Renal pelvis (tissue), 4 donors: ENCODE measurements around the gene NHERF1. TPM values are rescaled to one million over a fixed set of nuclear protein-coding genes. Genes with fewer than 3 reads are reported as not detected.

ENCODE experiments used
- DNase-seq: peaks from one replicate; pipeline ENCODE4 v3.0.0-alpha.2; 2013
- polyA plus RNA-seq, 3 donors: library from polyadenylated mRNA; unstranded; fragments of 120-200 nt; gene quantifications; one replicate each; pipeline ENCODE4 v1.2.1, GENCODE V29; 2013; ENCODE audit not compliant: insufficient read length in 3 of 3

The NHERF1 gene
- polyA plus RNA-seq, 3 donors, result 194 to 219 (median 196) TPM

DNA sequence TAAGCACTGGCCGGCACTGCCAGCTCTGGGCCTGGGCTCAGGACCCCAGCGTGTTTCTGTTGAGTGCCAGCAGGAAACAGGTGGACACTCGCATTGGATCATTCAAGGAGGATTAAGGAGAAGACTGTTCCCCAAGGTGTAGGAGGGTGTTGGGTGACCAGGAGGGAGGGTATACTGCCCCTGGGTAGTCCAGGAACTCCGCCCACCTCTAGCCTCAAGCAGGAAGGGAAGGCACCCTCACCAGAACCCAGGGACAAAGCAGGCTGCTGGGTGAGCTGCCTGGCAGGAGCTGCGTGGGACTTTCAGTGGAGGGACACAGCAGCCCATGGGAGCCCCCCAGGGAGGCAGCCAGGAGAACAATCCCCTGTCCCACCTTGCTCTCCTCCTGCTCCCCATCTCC is 19.1 kb upstream of the NHERF1 start:
- DNase-seq, result no peak

DNA sequence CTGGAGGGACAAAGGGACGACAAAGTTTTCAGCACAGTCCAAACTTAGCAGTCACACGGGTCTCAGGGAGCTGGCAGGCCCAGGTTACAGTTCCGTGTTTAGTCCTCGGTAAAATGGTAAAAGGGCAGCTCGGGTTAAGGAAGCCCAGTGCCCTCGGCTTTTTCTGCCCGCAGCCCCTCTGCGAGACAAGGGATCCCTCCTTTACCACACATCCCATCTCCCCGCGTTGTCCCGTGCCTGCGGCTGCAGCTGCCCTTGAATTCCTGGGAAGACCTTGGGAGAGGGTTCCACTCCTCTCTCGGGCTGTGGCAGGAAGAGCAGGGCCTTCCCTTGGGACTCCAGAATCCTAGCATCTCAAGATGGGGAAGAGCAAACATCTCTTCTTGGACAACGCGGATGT is 18.6 kb upstream of the NHERF1 start:
- DNase-seq, result no peak

DNA sequence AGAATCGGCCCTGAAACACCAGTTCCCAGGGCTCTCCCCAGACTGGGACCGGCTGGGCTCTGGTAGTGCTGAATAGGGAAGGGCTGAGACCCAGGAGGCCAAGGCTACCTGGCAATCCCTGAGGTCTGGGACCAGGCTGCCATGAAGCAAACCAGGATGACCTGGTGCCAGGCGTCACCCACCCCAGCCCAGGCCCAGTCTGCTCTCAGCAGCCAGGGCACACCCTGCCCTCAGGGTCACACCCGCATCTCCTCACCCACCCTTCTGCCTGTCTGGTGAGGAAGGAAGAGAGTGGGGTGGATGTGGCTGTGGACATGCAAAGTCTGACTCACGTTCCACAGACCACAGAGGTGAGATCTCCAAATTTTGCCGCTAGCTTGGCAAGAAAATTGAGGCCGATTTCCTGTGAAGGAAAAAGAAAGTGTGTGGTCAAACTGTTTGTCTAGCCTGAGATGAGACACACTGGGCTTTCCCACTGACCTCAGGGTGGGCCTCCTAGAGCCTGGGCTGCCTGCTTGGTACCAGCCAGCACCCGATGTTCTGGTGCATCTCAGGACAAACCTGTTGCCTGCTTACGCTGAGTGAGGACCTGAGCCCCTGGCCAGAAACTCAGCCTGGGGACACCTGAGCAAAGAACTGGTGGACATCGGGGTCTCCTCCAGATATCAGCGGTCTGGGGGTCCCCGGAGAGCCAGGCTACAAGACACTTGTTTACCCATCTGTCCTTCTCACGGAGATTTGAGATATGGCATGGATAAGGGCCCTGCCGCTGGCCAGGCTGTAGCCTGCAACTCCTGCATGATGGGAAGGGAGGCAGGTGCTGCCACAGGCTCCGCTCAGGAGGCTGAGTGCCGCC is 17.7 kb upstream of the NHERF1 start:
- DNase-seq, result no peak

DNA sequence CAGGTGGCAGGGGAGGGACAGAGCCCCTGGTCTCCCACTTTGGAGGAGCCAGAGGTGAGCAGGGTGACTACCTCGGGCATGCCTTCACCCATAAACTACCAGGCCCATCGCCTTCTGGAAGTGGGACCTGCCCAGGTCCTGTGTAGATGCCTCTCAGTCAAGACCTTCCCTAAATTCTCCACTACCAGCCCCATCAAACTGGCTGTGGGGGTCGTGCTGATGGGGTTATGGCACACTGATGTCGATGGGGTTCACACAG is 17.2 kb upstream of the NHERF1 start:
- DNase-seq, result no peak

DNA sequence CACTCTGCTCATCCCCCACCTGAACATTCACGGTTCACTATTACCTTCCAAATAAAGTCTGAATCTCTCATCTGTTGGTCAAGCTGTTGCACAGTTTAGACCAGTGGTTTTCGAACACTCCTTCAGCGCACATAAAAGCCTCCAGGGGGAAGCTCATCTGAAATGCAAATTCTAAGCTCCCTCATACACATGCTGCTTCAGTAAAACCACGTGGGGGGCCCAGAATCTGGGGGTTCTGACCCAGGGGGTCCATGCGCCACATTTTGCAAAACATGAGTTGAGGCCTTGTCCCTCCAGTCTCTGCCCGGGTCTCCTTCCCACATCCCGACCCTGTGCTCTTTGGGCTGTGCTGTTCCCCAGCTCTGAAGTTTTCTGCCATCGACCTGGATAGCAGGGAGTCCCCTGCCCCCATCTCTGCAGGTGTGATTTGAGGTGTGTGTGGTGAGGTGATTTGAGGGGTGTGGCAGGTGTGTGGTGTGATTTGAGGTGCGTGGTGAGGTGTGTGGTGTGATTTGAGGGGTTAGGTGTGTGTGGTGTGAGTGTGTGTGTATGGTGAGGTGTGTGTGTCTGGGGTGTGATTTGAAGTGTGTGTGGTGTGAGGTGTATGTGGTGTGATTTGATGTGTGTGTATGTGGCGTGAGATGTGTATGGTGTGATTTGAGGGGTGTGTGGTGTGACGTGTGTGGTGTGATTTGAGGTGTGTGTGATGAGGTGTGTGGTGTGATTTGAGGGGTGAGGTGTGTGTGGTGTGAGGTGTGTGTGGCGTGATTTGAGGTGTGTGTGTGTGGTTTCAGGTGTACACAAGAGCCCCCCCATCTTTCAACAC is 16.2 kb upstream of the NHERF1 start:
- DNase-seq, result no peak

DNA sequence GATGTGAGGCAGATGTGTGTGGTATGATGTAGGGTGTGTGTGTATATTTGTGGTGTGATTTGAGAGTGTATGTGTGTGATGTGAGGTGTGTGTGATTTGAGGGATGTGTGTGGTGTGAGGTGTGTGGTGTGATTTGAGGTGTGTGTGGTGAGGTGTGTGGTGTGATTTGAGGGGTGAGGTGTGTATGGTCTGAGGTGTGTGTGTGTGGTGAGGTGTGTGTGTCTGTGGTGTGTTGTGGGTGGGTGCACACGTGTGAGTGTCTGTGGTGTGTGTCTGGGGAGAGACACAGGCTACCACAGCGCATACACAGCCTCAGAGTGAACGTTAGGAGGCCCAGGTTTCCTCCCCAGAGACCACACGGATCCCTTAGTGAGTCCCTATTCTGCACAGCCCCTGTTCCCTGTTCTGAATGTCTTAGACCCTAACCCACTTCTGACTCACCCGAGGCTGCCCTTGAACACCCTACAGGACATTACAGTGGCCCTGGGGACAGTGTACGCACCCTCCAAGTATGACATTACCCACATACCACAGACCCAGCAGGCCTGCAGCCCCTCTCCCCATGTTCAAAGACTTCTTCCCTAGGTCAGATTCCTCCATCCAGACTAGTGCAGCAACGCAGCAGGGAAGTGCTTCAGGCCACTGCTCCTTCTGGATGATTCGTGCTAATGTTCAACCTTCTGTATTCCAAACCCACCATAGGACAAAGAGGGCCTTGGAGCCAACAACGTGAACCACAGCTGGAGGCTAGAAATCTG is 14.9 kb upstream of the NHERF1 start:
- DNase-seq, result no peak

DNA sequence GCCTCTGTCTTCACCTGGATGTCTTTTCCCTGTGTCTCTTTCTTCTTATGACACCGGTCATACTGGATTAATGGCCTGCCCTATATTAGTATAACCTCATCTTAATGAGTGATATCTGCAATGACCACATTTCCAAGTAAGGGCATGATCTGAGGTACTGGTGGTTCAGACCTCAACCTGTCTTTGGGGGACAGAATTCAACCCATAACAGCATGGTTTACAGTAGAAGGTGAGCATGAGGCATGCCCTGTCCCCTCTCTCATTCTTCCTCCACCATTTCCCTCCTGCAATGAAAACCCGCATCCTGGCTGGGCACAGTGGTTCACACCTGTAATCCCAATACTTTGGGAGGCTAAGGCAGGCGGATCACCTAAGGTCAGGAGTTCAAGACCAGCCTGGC is 14.2 kb upstream of the NHERF1 start:
- DNase-seq, result no peak

DNA sequence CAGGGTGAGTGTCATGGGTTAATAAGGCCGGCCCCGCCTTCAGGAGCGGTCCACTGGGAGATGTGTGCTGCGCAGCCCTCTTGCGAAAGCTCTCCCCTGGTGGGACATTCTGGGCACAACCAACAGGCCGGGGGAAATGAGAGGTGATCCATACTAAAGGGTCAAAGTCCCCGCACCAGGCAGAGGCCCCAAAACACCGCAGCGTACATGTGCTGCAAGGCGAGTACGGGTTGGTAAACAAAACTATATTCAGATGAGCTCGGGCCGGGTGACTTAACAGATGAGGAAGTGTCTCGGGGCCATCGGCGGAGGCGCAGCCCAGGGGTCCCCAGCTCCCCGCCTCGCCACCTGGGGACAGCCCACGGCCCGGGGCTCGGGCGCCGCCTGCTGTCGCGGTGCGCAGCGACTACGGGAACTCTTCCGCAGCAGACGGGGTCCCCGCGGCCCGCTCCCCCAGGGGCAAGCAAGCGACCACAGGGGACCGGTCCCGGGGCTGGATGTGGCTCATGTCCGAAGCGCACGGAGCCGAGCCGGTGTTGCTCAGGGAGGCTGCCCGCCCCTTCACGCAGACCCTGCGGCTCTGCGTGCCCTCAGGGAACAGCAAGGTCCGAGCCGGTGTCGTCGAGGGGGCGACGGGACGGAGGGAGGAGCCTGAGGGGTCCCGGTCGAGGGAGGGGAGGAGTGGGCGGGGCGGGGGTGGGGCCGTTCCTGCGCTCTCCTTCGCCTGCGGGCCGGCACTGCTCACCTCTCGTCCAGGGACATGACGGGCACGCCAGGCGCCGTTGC is 11.7 kb upstream of the NHERF1 start, which contains the start of gene RAB37:
TSS of gene RAB37 (plus strand) at position 744 of the 786 bp plus-strand sequence. CDS start at position 761, 17 bp downstream.
- DNase-seq, result no peak

DNA sequence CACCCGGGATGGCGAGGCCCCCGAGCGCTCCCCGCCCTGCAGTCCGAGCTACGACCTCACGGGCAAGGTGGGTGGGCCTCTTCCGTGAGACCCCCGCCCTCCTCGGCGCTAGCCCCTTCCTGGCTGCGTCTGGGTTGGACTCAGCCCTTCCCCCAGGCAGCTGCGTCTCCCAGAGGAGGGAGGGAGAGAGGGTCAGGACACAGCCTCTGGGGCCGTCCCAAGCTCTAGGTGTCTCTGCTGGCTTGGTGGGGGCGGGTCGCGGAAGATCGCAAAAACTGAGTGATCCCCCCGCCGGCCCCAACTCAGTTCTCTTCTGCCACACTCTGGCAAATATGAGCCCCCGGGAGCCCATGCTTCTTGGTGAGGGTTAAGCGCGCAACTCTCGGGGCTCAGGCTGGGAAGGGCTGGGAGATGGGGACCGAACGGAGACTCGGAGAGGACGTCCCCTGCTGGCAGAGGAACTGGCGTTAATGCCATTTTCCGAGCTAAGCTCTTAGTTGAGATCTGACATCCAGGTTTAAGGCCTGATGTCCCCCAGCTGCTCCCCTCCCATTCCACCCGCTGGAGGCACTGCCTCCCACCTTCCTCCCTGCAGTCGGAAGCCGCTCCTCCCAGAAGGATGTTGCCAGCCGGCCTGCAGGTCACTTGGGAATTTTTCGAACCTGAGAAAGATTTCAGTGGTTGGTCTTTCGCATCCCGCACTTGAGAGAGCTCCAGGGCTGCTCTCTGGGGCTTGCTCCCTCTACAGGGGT is 11.0 kb upstream of the NHERF1 start:
- DNase-seq, result no peak

DNA sequence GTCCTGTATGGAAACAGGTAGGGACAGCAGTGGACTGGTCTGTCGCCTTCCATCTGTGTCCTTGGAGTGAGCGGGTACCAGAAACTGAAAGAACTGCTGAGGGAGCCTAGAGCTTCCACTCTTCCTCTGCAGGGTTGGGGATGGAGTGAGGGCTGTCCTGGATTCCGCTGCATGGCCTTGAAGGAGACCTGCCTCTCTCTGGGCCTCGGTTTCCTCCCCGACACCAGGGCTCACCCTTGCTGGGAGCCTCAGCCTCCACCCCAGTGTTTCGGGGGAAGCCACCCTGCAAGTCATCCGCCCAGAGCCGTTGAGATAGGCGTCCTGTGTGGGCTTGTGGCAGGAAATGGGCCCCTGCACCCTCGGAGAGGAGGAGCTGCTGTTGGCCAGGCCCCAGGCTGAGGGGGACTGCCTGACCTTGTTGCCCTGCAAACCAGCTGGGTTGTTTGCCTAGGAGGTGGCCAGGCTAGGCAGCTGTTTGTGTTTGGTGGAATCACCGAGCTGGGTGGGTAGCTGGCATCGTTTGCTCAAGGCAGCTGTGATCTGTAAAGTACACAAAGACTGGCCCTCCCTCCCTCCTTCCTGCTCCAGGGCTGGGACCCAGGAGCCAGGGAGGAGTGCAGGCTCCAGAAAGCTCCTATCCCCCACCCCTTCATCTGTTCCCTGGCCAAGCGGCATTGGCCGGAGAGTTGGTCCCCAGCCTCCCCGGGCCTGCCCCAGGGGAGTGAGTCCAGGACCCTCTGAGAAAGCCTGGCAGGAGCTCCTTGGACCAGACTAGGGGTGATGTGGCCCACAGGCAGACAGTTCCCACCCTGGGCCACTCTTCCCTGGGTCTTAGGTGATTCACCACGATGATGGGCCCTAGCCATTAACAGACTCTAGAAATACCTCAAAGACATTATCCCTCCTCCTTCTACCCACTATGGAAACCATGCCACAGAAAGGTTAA is 10.1 kb upstream of the NHERF1 start:
- no peak for DNase-seq

DNA sequence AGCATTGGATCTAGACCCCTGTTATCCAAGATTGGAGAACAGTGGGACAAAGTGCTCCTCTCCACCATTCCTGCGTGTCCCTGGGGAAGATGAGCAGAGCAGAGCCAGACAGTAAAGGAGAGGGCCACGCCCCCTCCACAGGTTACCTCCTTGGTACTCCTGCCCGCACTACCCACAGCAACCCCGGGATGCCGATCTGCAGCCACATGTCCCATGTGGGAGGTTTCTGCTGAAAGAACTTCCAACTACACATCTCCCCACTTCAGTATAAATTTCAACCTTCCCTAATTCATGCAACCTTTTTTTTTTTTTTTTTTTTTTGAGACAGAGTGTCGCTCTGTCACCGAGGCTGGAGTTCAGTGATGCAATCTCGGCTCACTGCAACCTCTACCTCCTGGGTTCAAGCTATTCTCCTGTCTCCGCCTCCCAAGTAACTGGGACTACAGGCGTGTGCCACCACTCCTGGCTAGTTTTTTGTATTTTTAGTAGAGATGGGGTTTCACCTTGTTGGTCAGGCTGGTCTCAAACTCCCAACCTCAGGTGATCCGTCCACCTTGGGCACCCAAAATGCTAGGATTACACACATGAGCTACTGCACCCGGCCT is 9.1 kb upstream of the NHERF1 start:
- DNase-seq, result no peak

DNA sequence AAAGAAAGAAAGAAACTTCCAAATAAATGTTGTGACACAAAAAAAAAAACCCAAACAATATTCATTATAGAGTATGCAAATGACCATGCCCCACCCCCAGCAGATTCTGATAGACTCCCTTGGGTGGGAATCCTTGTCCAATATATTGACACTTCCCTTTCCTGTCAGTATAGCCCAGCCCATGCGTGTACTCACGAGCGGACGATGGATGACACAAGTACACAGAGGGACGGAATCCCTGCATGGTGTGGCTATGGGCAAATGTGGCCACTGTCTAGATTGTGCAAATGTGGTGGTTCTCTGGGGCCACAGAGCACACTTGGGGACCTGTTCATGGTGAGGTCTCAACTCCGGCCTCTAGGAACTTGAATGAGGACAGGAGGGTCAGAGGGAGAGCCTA is 8.3 kb upstream of the NHERF1 start:
- DNase-seq, result no peak

DNA sequence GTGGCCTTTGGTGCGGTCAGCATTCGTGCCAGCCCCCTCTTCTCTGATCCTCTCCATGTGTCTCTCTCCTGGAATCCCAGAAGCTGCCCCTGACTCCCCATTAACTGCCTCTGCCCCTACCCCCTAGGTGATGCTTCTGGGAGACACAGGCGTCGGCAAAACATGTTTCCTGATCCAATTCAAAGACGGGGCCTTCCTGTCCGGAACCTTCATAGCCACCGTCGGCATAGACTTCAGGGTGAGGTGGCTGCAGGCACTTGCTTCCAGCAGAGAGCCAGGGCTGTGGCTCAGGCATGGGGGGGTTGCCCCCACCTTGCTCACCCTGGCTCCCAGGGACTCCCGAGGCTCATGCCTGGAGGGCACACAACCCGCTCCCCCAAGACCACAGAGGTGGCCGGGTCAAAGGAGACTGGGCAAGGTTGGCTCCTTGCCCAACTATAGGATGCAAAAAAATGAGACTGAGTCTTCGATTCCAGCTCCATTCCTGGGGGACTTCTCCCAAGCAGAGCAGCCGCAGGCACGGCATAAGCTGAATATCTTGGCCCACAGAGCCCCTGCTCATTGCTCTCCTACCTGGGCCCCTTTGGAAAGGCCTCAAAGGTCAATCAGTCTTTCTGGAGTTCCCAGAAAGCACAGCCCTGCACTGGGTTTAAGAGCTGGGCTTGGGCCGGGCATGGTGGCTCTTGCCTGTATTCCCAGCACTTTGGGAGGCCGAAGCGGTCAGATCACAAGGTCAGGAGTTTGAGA is 7.6 kb upstream of the NHERF1 start:
- no peak for DNase-seq

DNA sequence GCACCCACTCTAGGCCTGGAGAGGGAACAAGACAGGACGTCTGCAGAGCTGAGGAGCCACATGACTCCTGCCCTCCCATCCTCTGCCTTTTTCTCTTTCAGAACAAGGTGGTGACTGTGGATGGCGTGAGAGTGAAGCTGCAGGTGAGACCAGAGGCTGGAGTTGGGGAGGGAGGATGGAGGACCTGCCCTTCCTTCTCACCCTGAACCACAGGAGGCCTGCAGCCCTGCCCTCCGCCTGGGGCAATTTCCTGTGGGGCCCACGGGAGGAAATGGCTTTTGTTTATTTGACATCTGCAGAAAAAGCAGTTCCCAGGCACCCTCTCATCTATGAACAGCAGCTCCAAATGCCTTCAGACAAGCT is 6.3 kb upstream of the NHERF1 start:
- DNase-seq, result no peak

DNA sequence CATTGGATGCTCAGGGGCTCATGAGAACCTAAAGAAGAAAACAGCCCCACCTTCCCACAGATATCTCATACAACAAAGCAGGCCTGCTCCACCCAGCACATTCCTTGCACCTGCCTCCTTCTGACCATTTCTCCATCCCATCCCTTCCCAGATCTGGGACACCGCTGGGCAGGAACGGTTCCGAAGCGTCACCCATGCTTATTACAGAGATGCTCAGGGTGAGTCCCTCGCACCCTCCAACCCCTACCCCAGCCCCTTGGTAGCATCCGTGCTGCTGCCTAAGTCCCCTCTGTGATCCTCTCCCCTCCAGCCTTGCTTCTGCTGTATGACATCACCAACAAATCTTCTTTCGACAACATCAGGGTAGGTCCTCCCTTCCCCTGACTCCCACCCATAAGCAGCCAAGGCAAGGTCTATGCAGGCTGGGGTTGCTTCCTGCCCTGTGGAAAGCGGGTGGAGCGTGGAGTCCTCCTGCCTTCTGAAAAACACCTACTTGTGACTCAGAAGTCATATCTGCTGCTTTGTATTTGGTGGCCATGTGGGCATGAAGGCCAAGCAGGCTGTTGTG is 5.4 kb upstream of the NHERF1 start:
- DNase-seq, result no peak

DNA sequence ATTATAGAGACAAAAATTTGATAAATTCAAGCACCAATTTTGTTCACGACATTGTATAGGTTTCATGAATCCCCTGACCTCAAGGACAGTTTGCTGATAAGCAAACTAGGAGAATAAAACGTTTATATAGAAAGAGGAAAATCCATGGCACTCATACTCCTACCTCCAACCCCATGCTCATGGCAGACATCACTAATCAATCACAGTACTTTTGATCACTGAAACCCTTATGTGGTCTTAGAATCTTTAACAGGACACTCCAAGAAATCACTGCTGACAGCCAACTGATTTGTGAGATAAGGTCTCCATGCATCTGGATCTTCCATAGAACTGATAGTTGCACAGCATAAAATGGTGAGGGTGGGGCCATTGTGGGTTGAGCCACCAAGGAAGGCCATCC is 4.7 kb upstream of the NHERF1 start:
- no peak for DNase-seq

DNA sequence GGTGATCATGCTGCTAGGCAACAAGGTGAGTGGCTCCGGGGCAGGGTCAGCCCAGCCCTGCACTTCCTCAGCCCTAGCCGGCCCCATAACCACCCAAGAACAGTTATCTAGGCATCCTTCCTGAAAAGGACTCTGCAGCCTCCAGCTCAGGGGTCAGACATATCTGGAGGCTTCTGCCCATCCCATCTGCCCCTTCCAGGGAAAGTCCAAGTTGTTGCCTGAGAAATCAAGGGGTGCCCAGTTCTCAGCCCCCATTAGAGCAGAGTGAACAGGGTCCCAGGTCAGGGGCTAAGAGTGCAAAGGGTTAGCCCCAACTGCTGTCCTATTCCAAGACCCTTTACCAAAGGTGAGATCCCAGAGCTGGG is 4.1 kb upstream of the NHERF1 start:
- no peak for DNase-seq
